ENCODE measurements around the gene STARD9. TPM values are rescaled to one million over a fixed set of nuclear protein-coding genes. Genes with fewer than 3 reads are reported as not detected.

STARD9 gene
- total RNA-seq, 1 donor from 2014 or later, result 1.6 TPM

DNA sequence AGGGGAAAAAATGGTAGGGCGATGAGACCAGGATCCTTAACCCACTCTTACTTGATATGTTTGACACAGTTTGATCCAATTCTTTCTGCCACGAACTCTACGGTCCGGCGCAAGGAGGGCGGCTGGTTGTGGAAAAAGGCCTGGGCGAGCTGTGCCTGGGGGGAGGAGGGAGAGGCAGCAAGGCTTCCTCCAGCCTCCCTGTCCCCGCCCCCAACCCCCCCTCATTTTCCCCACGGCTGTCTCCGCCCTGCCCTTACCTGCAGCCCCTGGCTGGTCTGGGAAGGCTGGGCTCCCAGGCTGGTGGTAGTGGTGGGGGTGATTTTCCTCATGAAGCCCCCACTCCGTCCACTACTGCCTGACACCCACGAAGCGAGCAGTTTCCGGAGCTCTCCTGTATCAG lies 153.6 kb downstream of the STARD9 start:
- peaks cover 30% of the 10 kb centered on the region for H3K36me3 ChIP-seq (ENCODE audit: control insufficient read depth, insufficient read depth, low read length)
- TF ChIP-seq, protein P1, sequence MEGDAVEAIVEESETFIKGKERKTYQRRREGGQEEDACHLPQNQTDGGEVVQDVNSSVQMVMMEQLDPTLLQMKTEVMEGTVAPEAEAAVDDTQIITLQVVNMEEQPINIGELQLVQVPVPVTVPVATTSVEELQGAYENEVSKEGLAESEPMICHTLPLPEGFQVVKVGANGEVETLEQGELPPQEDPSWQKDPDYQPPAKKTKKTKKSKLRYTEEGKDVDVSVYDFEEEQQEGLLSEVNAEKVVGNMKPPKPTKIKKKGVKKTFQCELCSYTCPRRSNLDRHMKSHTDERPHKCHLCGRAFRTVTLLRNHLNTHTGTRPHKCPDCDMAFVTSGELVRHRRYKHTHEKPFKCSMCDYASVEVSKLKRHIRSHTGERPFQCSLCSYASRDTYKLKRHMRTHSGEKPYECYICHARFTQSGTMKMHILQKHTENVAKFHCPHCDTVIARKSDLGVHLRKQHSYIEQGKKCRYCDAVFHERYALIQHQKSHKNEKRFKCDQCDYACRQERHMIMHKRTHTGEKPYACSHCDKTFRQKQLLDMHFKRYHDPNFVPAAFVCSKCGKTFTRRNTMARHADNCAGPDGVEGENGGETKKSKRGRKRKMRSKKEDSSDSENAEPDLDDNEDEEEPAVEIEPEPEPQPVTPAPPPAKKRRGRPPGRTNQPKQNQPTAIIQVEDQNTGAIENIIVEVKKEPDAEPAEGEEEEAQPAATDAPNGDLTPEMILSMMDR (IDR thresholded peaks at IDR 0.05; ENCODE audit: insufficient read depth, low read length, severe bottlenecking), result no peak
- no peak for FAIRE-seq

DNA sequence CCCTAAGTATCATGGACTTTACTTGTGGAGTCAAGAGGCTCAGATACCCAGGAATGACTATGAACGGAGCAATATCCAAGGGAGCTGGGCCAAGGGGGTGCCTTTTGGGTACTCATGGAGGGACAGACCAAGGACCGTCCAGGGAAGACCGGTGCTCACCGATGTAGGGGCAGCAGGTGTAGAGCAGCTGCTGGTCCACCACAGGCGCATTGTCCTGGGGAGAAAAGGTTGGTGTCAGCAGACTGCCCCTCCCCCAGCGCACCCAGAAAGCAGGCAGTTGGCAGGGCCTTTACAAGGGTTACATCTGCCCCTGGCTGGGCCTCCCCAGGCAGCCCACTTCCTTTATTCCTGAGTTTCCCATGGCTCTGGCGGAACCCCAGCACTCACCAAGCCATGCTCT lies 154.0 kb downstream of the STARD9 start:
- H3K36me3 ChIP-seq (ENCODE audit: control insufficient read depth, insufficient read depth, low read length), result peaks cover 32% of the 10 kb centered on the region
- no peaks in the 10 kb centered on the region for H3K27me3 ChIP-seq (ENCODE audit: control insufficient read depth, insufficient read depth, low read length)
- DNase-seq (ENCODE audit: low read depth) (no peak), FAIRE-seq (no peak)
- TF ChIP-seq, protein P1 (IDR thresholded peaks at IDR 0.05; ENCODE audit: insufficient read depth, low read length, severe bottlenecking), result no peak
- H3K4me3 ChIP-seq (ENCODE audit: low read depth, low read length), result no peak overlapping the region

More for the DNA sequence above, 153.6 kb downstream of the STARD9 start:
- Histone ChIP-seq H3K4me3 (ENCODE audit: low read depth, low read length) (no peak overlapping the region), H3K27me3 (ENCODE audit: control insufficient read depth, insufficient read depth, low read length) (no peaks in the 10 kb centered on the region)
- DNase-seq (ENCODE audit: low read depth), result no peak

DNA sequence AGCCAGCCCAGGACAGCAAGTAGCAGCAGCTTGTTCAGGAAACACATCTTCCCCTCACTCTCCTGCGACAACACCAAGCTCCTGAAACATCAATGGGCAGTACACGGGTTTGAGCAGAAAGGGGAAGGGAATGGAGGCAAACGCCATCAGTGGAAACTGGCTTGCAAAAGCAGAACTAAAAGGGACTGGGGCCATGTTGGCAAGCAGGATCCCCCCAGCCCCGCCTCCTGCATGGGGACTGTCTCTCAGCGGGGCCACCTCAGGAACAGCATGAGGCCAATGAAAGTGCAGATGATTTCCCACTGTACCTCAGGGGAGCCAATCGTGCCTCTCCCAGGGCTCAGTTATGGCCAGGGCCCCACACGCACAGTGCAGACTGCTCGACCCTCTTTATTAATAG lies 154.7 kb downstream of the STARD9 start:
- Histone ChIP-seq H3K36me3 (ENCODE audit: control insufficient read depth, insufficient read depth, low read length) (peaks cover 32% of the 10 kb centered on the region), H3K27me3 (ENCODE audit: control insufficient read depth, insufficient read depth, low read length) (no peaks in the 10 kb centered on the region), H3K4me3 (ENCODE audit: low read depth, low read length) (no peak overlapping the region)
- no peak for FAIRE-seq
- TF ChIP-seq, protein P1 (IDR thresholded peaks at IDR 0.05; ENCODE audit: insufficient read depth, low read length, severe bottlenecking), result no peak
- no peak for DNase-seq (ENCODE audit: low read depth)

DNA sequence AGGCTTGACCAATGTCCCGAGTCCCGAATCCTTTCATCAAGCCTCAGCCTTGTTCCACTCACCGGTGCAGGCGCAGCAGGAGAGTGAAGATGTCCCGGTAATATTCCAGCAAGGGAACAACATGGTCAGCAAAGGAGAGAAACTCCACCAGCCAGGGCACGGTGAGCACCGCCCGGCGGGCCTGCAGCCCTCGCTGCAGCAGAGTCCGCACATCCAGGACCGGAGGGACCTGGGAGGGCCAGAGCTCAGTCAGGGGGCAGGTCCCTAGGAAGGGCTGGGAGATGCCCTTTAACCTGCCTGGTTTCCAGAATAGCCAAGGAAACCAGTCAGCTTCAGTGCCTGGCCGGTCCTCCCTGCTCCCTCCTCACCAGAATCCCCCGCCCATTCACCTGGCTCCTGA lies 155.1 kb downstream of the STARD9 start:
- H3K36me3 ChIP-seq (ENCODE audit: control insufficient read depth, insufficient read depth, low read length), result peaks cover 30% of the 10 kb centered on the region
- FAIRE-seq, result no peak

DNA sequence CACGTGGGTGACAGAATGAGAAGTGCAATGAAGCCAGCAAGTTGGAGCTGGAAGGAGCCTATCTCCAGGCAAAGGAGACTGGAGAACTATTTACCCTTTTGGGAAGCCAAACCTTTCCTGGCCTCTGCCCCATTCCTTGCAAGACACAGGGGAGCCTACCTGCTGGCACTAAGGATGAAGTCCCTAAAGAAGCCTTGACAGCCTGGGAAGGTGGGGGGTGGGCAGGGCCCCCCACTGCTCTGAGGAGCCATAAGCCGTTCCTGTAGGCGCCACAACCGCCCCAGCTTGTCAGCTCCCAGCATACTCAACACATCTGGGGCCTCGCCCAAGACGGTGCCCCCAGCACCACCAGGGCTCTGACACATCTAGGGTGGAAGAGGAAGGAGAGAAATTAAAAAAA lies 156.1 kb downstream of the STARD9 start:
- FAIRE-seq (no peak), DNase-seq (ENCODE audit: low read depth) (no peak)
- Histone ChIP-seq H3K4me3 (ENCODE audit: low read depth, low read length) (no peak overlapping the region), H3K36me3 (ENCODE audit: control insufficient read depth, insufficient read depth, low read length) (peaks cover 26% of the 10 kb centered on the region), H3K27me3 (ENCODE audit: control insufficient read depth, insufficient read depth, low read length) (no peaks in the 10 kb centered on the region)
- TF ChIP-seq, protein P1 (IDR thresholded peaks at IDR 0.05; ENCODE audit: insufficient read depth, low read length, severe bottlenecking), result no peak

More for the DNA sequence above, 155.1 kb downstream of the STARD9 start:
- TF ChIP-seq, protein P1 (IDR thresholded peaks at IDR 0.05; ENCODE audit: insufficient read depth, low read length, severe bottlenecking), result no peak
- Histone ChIP-seq H3K27me3 (ENCODE audit: control insufficient read depth, insufficient read depth, low read length) (no peaks in the 10 kb centered on the region), H3K4me3 (ENCODE audit: low read depth, low read length) (no peak overlapping the region)
- no peak for DNase-seq (ENCODE audit: low read depth)

DNA sequence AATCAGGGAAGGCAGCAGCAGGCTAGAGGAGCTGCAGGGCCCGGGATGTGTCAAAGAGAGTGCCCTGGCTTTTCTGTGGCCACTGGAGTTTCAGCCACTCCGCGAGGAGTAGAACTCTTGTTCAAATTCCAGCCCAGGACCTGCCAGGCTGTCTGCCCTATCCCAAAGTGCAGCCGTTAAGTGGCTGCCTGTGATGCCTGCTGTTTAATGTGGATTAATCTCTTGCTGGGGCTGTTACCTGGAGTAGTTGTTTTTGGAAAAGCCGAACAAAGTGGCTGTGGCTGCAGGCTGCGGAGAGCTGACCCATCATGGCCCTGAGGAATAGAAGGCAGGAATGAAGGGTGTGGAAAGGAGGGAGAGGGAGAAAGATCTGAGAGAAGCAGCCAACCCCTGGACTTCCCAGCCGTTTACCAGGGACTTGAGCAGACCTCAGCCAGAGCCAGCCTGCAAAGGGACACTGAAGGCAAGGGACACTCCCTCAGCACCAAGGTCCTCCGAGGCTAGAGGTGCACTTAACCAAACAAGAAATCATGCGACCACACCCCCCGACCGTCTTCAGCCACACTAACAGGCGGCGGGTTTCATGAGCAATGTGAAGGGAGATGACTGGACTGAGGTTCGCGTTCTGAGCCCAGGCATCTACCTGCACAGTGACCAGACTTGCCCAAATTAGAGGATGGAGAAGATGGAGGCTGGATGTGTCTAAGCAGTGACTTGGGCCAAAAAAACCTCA lies 156.9 kb downstream of the STARD9 start:
- DNase-seq (ENCODE audit: low read depth) (no peak), FAIRE-seq (no peak)
- Histone ChIP-seq H3K36me3 (ENCODE audit: control insufficient read depth, insufficient read depth, low read length) (peaks cover 26% of the 10 kb centered on the region), H3K4me3 (ENCODE audit: low read depth, low read length) (no peak overlapping the region), H3K27me3 (ENCODE audit: control insufficient read depth, insufficient read depth, low read length) (no peaks in the 10 kb centered on the region)
- TF ChIP-seq, protein P1 (IDR thresholded peaks at IDR 0.05; ENCODE audit: insufficient read depth, low read length, severe bottlenecking), result no peak
